ENCODE measurements around the gene GFER. TPM values are rescaled to one million over a fixed set of nuclear protein-coding genes. Genes with fewer than 3 reads are reported as not detected.
A peak's percentile ranks its signal among the peaks of the same experiment; 100 is the strongest.

The GFER gene
- total RNA-seq, 1 donor from 2014 or later = 12.6 TPM

GRCh38 chr16:1973461-1974156, 10.4 kb upstream of the GFER start:
- FAIRE-seq (no peak), DNase-seq (ENCODE audit: low spot score in 2 of 2) (no peak)

DNA sequence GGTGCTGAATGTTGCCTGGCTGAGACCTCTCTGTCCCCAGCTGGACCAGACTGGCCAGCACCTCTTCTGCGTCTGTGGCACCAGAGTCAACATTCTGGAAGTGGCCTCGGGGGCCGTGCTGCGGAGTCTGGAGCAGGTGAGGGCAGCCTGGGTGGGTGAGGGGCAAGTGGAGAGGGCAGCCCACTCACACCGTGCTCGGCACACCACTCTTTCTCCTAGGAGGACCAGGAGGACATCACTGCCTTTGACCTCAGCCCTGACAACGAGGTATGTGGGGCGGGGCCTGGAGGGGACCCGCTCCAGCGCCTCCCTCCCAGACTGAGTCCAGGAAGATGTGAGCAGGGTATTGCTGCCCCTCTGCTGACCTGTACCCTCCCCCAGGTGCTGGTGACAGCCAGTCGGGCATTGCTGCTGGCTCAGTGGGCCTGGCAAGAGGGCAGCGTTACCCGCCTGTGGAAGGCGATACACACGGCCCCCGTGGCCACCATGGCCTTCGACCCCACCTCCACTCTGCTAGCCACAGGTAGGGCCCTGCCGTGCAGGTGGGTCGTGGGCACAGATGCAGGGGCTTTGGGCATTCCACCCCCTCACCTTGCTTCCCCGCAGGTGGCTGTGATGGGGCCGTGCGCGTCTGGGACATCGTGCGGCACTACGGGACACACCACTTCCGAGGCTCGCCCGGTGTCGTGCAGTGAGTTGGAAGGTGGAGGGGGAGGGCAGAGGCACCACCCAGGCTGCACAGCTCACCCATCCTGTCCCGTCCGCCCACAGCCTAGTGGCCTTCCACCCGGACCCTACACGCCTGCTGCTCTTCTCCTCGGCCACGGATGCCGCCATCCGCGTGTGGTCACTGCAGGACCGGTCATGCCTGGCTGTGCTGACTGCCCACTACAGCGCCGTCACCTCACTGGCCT, 9.6 kb upstream of the GFER start:
- FAIRE-seq = no peak

DNA sequence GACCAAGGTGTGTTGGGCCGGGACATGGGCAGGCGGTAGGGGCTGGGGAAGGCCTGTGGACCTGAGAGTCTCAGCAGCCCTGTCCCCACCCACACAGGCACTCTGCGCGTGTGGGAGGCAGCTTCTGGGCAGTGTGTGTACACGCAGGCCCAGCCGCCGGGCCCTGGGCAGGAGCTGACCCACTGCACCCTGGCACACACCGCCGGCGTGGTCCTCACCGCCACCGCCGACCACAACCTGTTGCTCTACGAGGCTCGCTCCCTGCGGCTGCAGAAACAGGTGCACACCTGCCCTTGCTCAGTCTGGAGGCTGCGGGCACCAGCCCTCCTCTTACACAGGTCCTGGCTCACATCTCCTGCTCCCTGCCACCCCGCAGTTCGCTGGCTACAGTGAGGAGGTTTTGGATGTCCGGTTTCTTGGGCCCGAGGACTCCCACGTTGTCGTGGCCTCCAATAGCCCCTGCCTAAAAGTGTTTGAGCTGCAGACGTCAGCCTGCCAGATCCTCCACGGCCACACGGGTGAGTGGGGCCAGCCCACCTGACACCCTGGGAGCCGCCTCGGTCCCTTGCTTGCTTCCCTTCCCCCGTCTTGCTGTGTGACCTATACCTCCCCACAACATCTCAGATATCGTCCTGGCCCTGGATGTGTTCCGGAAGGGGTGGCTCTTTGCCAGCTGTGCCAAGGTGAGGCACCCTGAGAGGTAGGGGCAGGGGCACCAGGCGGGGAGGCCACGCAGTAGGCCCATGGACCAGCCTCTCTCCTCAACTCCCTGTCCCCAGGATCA, 8.4 kb upstream of the GFER start:
- DNase-seq (ENCODE audit: low spot score in 2 of 2) (no peak), FAIRE-seq (no peak)

More for the DNA sequence above, 9.6 kb upstream of the GFER start:
- no peak for DNase-seq (ENCODE audit: low spot score in 2 of 2)

- FAIRE-seq (no peak), DNase-seq (ENCODE audit: low spot score in 2 of 2) (no peak)
These were observed 7.8 kb upstream of the GFER start for GRCh38 chr16:1976216-1976520.

GRCh38 chr16:1976951-1977874, 6.8 kb upstream of the GFER start:
- DNase-seq (ENCODE audit: low spot score in 2 of 2) = no peak
- no peak for FAIRE-seq

- no peak for FAIRE-seq
- DNase-seq (ENCODE audit: low spot score in 2 of 2) = no peak
These were observed 6.1 kb upstream of the GFER start for GRCh38 chr16:1977875-1978268.

- no peak for DNase-seq (ENCODE audit: low spot score in 2 of 2)
- FAIRE-seq = no peak
These were observed 5.4 kb upstream of the GFER start for GRCh38 chr16:1978476-1979120.

- FAIRE-seq = no peak
- DNase-seq (ENCODE audit: low spot score in 2 of 2) = no peak
These were observed 4.5 kb upstream of the GFER start for GRCh38 chr16:1979271-1980029.

DNA sequence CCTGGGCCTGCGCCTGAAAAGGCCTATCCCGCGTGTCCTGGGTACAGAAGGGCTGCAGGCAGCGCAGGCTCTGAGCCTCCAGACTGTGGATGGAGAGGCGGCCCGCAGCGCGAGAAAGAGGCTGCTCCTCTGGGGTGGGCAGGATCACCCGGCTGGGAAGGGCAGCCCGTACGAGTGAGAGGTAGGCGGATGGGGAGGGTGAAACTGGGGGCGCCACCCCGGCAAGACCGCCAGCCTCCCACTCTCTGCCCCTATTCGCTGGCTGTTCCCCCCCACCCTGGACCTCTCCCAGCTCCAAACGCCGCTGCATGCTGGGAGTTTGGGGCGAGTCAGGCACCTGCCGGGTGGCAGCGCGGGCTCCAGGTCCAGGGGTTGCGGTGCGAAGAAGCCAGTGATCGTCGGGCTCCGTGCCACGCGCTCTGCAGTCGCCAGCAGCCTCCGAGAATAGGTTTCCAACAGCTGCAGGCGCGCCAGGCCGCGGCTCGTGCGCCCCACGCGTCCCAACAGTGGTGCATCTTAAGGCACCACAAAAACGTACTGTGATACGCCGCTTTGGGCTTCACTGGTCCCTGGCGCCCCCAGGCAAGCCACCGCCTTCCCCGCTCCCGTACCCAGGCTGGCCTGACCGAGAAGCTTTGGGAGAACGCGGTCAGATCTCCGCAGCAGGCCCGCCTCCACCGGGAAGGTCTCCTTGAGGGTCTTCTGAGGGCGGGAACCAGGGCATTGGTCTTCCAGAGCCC, 3.8 kb upstream of the GFER start:
- FAIRE-seq (no peak), DNase-seq (ENCODE audit: low spot score in 2 of 2) (no peak)

DNA sequence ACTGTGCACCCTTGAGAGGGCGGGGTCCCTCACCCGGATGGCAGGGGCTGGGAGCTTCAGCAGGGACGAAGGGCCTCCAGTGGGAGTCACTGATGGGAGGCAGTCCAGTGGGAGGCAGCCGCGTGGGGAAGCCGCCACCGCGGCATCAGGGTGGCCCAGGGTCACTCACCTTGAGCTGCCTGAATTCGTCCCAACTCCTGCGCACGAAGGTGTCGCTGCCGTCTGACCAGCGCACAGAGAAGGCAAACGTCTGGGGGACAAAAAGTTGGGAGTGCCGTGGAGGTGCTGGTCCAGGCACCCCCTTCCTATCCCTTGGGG, 3.3 kb upstream of the GFER start:
- FAIRE-seq (no peak), DNase-seq (ENCODE audit: low spot score in 2 of 2) (no peak)

DNA sequence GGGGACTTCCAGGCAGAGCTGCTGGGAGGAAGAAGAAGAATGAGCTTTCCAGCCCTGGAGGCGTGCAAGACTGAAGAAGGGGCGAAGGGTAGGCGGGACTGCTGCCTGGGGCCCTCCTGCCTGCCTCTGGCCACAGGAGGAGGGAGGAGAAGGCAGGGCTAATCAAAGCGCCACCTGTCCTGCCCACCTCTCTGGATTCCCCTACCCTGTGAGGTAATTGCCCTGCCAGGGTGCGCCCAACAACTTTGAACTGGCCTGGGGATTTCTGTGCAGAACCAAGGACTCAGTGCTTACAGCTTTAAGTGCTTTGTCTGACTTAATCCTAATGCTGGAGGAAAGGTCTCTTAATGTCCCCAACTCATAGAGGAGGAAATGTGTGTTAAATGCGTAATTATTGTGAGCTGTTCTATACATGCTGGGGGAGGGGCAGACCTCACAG, 2.6 kb upstream of the GFER start, which contains the start of gene NOXO1:
Gene NOXO1, minus strand, starts transcription at position 72 of the 439 bp plus-strand sequence. CDS start 290 bp downstream, outside the sequence.
- no peak for FAIRE-seq
- no peak for DNase-seq (ENCODE audit: low spot score in 2 of 2)

GRCh38 chr16:1982013-1982433, 2.0 kb upstream of the GFER start:
- FAIRE-seq = no peak
- peak in 1 of 2 donors; percentile 67 for DNase-seq (ENCODE audit: low spot score in 2 of 2)

DNA sequence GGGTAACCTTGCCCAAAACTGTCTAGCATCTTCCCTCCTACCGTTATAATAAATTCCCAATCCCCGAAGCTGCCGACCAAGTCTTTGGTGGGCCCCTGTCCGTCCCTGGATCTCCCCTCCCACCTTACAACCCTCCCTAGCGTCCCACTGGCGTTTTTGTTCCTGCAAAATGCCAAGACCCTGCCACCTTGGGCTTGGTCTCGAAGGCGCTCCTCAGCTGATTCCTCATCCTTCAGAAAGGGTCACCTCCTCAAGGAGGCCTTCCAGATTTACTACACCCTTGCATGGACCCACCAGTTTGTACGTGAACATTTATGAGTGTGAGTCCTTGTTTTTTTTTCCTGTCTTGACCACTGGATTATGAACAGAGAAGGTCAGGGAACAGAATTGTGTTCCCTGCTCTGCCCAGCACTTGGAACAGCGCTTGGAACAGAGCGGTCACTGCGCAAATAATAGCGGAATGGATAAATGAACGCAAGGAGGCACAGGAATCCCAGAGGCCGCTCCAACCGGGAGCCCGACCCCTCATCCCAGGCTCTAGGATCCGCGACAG, 926 bp upstream of the GFER start:
- no peak for FAIRE-seq
- DNase-seq (ENCODE audit: low spot score in 2 of 2) = no peak

- FAIRE-seq (no peak), DNase-seq (ENCODE audit: low spot score in 2 of 2) (no peak)
These were observed 593 bp downstream of the GFER start for GRCh38 chr16:1984347-1985225.

DNA sequence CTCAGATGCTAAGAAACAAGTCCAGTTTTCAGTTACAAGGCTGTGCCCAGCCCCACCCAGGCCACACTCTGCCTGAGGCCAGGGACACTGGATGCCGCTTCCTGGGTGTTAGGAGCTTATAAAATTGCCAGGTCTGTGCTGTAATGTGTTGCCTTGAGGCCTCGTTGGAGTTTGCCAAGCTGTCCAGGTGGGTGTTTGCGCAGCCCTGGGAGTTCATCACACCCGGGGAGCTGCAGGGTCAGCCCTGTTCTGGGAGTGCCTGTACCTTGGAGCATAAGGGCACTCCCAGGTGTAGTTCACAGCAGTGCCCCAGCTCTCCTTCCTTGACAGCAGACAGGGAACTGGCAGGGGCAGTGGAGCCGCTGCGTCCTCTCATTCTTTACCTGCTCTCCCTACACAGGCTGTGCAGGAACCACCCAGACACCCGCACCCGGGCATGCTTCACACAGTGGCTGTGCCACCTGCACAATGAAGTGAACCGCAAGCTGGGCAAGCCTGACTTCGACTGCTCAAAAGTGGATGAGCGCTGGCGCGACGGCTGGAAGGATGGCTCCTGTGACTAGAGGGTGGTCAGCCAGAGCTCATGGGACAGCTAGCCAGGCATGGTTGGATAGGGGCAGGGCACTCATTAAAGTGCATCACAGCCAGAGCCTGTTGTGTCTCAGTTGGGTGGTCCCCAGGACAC, 1.6 kb downstream of the GFER start:
- FAIRE-seq = no peak
- no peak for DNase-seq (ENCODE audit: low spot score in 2 of 2)

DNA sequence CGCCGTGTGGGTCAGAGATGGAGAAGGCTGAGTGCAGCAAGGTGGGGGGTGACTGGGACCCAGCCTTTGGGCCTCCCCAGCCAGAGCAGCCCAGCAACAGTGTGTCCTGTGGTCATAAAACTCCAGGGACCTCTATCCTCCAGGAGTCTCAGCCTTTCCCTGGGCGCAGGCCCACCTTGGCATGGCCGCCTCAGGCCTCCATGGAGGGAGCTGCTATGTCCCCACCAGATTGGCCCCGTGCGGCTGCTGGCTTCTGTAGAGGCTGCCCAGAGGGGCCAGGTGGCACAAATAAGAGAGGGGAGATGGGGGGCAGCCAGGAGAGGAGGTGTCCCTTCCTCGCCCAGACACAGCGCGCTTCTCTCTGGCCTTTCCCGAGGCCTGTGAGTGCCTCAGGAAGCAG, 3.2 kb downstream of the GFER start:
- FAIRE-seq = no peak

More for the DNA sequence above, 3.2 kb downstream of the GFER start:
- no peak for DNase-seq (ENCODE audit: low spot score in 2 of 2)

Data from frontal cortex (tissue), 4 donors.